ENCODE results near the gene CDHR3.
"Not testable (repeated sequence)": the region's sequence is repeated elsewhere in the genome, so short reads cannot be mapped to it uniquely, and the experiment has no call there.

The CDHR3 gene

GRCh38 chr7:105955651-105956466 lies 7.2 kb upstream of the CDHR3 start:
- DNase-seq (ENCODE audit: low read depth in 2 of 3, low spot score in 1 of 3) = not testable (repeated sequence)

GRCh38 chr7:105958012-105958411 lies 5.1 kb upstream of the CDHR3 start:
- DNase-seq (ENCODE audit: low read depth in 2 of 3, low spot score in 1 of 3) = no peak

DNA sequence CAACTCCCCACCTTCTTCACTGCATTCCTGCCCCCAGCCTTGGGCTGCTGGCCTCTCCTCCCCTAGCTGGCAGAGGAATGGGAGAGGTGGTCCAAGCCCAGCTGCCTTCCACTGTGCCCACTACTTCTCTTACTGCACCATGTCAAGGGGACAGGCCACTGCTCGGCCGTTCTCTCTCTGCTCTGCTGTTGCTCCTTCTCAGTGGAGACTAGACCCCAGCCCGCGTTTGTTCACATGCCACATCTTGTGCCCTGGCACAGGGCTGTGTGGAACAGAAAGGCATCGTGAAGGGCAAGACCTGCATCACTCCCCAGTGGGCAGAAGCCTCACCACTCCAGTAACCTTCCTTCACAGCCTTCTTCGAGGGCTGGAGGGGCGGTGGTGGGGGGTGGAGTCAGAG lies 711 bp upstream of the CDHR3 start:
- no peak for DNase-seq (ENCODE audit: low read depth in 2 of 3, low spot score in 1 of 3)

DNA sequence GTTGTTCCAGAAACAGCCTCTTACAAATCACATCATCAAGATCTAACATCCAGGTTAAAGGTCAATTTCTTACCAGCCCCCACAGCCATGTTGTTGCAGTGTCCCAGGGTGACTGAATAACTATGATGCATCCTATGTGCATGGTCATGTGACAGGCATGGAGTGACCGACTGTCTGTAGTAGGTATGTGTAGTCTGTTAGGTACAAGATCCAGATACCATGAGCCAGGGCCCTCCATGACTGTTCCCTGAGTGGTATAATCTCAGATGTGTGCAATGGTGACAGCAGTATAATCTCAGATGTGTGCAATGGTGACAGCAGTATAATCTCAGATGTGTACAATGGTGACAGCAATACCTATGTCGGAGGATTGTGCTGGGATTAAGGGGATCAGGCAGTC lies 8.8 kb downstream of the CDHR3 start:
- DNase-seq (ENCODE audit: low read depth in 2 of 3, low spot score in 1 of 3) = no peak

- no peak for DNase-seq (ENCODE audit: low read depth in 2 of 3, low spot score in 1 of 3)
These were observed 9.2 kb downstream of the CDHR3 start for GRCh38 chr7:105972276-105972675.

- DNase-seq (ENCODE audit: low read depth in 2 of 3, low spot score in 1 of 3) = no peak
These were observed 11.4 kb downstream of the CDHR3 start for GRCh38 chr7:105974471-105974870.

DNA sequence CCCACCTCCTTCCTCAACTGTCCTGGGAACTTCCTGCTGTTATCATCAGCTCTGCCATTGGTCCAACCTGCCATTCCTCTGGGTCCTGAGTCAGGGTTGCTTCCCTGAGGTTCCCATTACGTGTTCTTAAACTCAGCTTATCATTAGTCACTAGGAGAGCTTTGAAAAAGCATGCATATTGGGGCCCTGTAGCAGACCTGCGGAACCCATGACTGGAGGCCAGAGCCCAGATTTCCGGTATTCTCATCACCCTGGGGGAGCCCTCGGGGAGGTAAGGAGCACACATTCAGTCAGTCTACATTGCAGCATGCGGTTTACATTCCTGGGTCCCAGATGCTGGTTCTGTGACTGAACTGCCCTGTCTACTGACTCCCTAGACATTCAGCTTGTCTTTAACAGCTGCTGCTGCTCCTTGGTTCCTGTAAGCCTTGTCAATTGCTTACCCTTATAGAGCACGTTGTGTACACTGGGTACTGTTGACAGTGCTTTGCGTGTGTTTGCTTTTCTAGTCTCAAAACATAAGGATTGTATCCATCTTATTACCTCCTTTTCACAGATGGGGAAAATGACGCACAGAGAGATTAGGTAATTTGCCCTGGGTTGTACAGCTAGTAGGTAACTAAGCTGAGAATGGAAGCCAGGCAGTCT lies 12.8 kb downstream of the CDHR3 start:
- no peak for DNase-seq (ENCODE audit: low read depth in 2 of 3, low spot score in 1 of 3)

DNA sequence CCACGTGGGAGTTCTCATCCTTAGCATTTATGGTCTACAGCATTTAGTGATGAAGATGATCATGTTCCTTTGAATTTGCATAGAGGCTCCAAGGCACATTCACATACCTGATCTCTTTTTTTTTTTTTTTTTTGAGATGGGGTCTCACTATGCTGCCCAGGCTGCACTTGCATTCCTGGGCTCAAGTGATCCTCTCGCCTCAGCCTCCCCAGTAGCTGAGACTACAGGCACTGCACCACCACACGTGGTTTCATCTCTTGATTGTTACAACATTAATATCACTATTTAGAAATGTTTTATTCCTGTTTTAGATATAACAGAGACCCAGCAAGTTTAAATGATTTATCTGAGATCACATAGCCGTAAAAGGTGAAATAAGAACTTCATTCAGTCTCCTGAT lies 13.8 kb downstream of the CDHR3 start:
- DNase-seq (ENCODE audit: low read depth in 2 of 3, low spot score in 1 of 3) = no peak

GRCh38 chr7:105978035-105978434 lies 15.0 kb downstream of the CDHR3 start:
- DNase-seq (ENCODE audit: low read depth in 2 of 3, low spot score in 1 of 3) = no peak

DNA sequence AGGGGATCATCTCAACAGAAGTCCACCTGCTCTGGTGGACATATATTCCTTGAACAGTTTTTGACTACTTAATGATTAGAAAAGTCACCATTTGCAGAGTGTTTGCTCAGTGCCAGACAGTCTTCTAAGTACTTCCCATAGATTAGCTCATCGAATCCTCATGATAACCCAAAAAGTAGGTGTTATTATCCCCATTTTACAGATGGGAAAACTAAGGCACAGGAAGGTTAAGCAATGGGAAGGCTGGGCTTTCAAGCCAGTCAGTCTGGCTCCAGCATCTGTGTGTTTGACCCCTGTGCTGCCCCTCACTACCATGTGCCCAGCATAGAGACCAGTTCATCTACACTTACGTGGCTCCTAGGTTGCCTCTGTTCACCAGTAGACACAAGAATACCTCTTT lies 15.9 kb downstream of the CDHR3 start:
- no peak for DNase-seq (ENCODE audit: low read depth in 2 of 3, low spot score in 1 of 3)

GRCh38 chr7:105979405-105979804 lies 16.3 kb downstream of the CDHR3 start:
- DNase-seq (ENCODE audit: low read depth in 2 of 3, low spot score in 1 of 3) = no peak

- DNase-seq (ENCODE audit: low read depth in 2 of 3, low spot score in 1 of 3) = no peak
These were observed 17.8 kb downstream of the CDHR3 start for GRCh38 chr7:105980645-105981396.

DNA sequence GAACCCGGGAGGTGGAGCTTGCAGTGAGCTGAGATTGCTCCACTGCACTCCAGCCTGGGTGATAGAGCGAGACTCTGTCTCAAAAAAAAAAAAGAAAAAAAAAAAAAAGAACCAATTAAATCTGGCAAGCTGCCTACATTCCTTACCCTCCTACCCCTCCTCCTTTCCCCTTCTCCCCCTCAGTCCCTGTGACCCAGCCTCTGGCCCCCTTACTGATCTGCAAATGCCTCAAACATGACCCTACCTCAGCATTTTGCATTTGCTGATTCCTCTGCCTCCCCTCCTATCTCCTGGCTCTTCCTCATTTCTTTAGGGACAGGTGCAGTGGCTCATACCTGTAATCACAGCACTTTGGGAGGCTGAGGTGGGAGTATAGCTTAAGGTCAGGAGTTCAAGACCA lies 19.3 kb downstream of the CDHR3 start:
- no peak for DNase-seq (ENCODE audit: low read depth in 2 of 3, low spot score in 1 of 3)

GRCh38 chr7:105984808-105985207 lies 21.7 kb downstream of the CDHR3 start:
- DNase-seq (ENCODE audit: low read depth in 2 of 3, low spot score in 1 of 3) = not testable (repeated sequence)

- no peak for DNase-seq (ENCODE audit: low read depth in 2 of 3, low spot score in 1 of 3)
These were observed 22.2 kb downstream of the CDHR3 start for GRCh38 chr7:105985229-105985628.

GRCh38 chr7:105985672-105986215 lies 22.7 kb downstream of the CDHR3 start:
- no peak for DNase-seq (ENCODE audit: low read depth in 2 of 3, low spot score in 1 of 3)

GRCh38 chr7:105987046-105987445 lies 24.0 kb downstream of the CDHR3 start:
- no peak for DNase-seq (ENCODE audit: low read depth in 2 of 3, low spot score in 1 of 3)

DNA sequence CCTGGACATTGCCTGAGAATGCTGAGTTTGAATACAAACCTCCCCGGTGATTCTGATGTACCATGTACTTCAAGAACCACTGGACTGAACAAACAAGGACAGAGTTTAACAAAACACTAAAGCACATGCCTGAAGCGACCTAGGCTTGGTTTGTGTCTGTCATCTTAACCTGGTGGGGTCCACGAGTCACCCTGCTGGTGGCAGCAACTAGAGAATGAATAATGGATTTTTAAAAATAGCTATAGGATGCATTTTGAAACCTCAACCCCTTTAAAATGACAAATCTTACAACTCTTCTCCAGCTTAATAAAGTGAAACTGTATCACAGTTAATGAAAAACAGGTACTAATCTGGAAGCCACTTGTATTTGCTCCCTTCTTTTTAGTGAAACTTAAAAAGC lies 25.2 kb downstream of the CDHR3 start:
- no peak for DNase-seq (ENCODE audit: low read depth in 2 of 3, low spot score in 1 of 3)

DNA sequence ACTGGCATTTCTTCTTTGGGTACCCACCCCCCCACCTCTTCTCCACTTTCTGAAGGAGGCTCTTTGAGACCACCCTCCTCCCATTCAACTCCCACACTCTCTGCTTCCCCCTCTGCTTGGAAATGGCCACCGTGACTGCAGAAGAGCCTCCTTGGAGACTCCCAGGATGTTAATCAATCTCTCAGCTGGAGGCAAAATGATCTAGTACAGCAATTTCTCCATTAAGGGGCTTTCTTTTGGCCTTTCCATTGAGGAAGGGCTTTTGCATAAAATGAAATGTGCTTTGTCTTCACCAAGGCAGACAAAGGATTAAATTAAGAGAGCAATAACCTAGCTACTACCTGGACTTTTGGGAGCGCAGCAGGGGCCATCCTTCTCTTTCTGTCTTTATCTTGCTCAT lies 26.1 kb downstream of the CDHR3 start:
- no peak for DNase-seq (ENCODE audit: low read depth in 2 of 3, low spot score in 1 of 3)

GRCh38 chr7:105989686-105990085 lies 26.6 kb downstream of the CDHR3 start:
- no peak for DNase-seq (ENCODE audit: low read depth in 2 of 3, low spot score in 1 of 3)

- no peak for DNase-seq (ENCODE audit: low read depth in 2 of 3, low spot score in 1 of 3)
These were observed 27.1 kb downstream of the CDHR3 start for GRCh38 chr7:105990141-105990540.

All from stimulated activated CD4-positive, alpha-beta T cell treated with anti-CD3 and anti-CD28 coated beads, Interleukin-12 subunit alpha, Interleukin-12 subunit beta, amount 100 ng/mL, for 48 hours (primary cell).